Activated naive CD4-positive, alpha-beta T cell treated with anti-CD3 and anti-CD28 coated beads for 36 hours (primary cell): ENCODE results near the gene TMEM253. TPM values are rescaled to one million over a fixed set of nuclear protein-coding genes. Genes with fewer than 3 reads are reported as not detected.

Source experiments
- CTCF ChIA-PET: fragments of 350-600 bp; sonication (Branson Sonifier 250); formaldehyde crosslinking; loops from one replicate; lab custom pipeline; 2021; ENCODE audit warnings: antibody characterized with exemption; lab: Charles Lee
- DNase-seq: peaks from one replicate; pipeline ENCODE4 v3.0.0-alpha.2; 2020
- H3K27ac Mint-ChIP-seq: one replicate; pipeline ENCODE4 v1.8.0; 2021; ENCODE audit warnings: mild to moderate bottlenecking, mixed read lengths
- H3K27me3 Mint-ChIP-seq: one replicate; pipeline ENCODE4 v1.8.0; 2021; ENCODE audit warnings: low read depth, mixed read lengths
- H3K36me3 Mint-ChIP-seq: one replicate; pipeline ENCODE4 v1.8.0; 2021; ENCODE audit warnings: low read depth, mixed read lengths
- H3K4me1 Mint-ChIP-seq: one replicate; pipeline ENCODE4 v1.8.0; 2021; ENCODE audit warnings: low read depth, mixed read lengths
- H3K4me3 Mint-ChIP-seq: one replicate; pipeline ENCODE4 v1.8.0; 2021; ENCODE audit warnings: mild to moderate bottlenecking, moderate library complexity, mixed read lengths
- H3K9me3 Mint-ChIP-seq: one replicate; pipeline ENCODE4 v1.8.0; 2021; ENCODE audit warnings: mixed read lengths
- intact Hi-C: fragments of 100-400 bp; cut with micrococcal nuclease; formaldehyde crosslinking; loops from one replicate; pipeline ENCODE4 v1.15.1; 2023
- total RNA-seq, 2 experiments: library from RNA; stranded (reverse); gene quantifications; one replicate each; pipeline ENCODE4 v1.2.3, GENCODE V29; 2021

TMEM253 gene
- total RNA-seq, 2 experiments from 2014 or later: not detected

DNA sequence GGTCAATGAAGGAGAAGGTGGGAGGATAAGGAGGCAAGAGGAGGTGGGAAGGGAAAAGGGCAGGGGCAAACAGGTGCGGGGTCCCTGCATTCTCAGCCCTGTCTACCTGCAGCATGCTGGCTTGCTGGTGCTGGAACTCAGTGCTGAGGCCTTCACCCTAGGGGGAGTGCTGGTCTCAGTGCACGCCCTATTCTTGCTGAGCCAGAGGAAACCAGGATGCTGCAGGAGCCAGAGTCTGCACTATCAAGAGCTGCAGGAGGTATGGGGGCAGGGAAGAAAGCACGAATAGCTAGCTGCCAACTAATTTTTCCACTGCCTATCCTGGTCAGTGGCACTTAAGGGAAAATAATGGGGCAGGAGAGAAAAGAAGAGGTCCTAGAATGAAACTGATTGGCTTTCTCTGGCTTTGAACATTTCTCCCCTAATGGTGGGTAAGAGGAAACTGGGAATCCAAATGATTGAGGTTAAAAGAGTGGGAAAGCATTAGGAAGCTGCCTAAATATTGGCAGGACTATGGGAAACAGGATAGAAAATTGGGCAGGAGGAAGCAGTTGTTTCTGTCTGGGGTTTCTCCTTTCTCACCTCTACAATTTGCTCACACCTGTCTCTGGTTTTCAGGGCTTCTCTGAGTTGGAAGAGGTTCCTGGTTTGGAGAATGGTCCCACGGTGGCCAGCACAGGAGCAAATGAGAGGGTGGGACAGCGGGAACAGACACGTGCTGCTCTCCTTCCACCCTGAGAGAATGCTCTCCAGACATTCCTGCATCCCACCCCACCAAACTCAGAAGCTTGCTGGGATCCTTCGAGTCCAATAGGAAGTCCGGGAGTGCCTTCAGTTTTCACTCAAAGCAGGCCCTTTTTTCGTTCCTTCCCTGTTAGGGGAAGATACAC is 1.9 kb downstream of the TMEM253 start:
- DNase-seq: no peak
- H3K27ac Mint-ChIP-seq: peak overlapping the region; percentile 84
- H3K27me3 Mint-ChIP-seq: no peaks in the 10 kb centered on the region
- H3K9me3 Mint-ChIP-seq: no peaks in the 10 kb centered on the region
- no peaks in the 10 kb centered on the region for H3K36me3 Mint-ChIP-seq
- intact Hi-C loops: loop anchor here (1.0 to 5.0 kb wide), 4 partner anchors 167 to 640 kb away; partner anchors contain the start of genes HNRNPC, PIP4P1 and SUPT16H
- CTCF ChIA-PET: interaction anchor here (0.7 to 12.9 kb wide), 17 partner anchors 8 to 410 kb away, joined by 3 to 260 read pairs (median 5); partner anchors contain the start of gene ARHGEF40
- peaks cover 31% of the 10 kb centered on the region for H3K4me1 Mint-ChIP-seq
- peak overlapping the region; percentile 87 for H3K4me3 Mint-ChIP-seq

DNA sequence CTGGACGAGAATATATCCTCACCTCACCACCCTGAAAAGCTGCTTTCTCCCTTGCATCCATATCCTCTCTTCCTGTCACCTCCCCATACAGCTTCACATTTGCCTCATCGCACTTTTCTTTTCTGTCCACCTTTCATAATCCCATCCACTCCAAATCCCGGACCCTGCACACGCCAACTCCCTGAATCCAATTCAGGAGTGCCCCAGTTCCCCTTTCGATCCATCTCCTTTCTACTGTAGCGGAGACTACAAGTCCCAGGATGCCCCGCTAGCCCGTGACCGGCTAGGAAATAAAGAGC is 2.5 kb downstream of the TMEM253 start:
- intact Hi-C loops: loop anchor here (1.0 to 5.0 kb wide), 4 partner anchors 166 to 641 kb away; partner anchors contain the start of genes HNRNPC, PIP4P1 and SUPT16H
- DNase-seq: no peak
- H3K4me3 Mint-ChIP-seq: peak overlapping the region; percentile 87
- CTCF ChIA-PET: interaction anchor here (0.7 to 12.9 kb wide), 18 partner anchors 9 to 410 kb away, joined by 3 to 260 read pairs (median 5); partner anchors contain the start of gene ARHGEF40
- no peaks in the 10 kb centered on the region for H3K27me3 Mint-ChIP-seq
- no peaks in the 10 kb centered on the region for H3K9me3 Mint-ChIP-seq
- H3K27ac Mint-ChIP-seq: peak overlapping the region; percentile 84
- H3K4me1 Mint-ChIP-seq: peaks cover 31% of the 10 kb centered on the region
- no peaks in the 10 kb centered on the region for H3K36me3 Mint-ChIP-seq

DNA sequence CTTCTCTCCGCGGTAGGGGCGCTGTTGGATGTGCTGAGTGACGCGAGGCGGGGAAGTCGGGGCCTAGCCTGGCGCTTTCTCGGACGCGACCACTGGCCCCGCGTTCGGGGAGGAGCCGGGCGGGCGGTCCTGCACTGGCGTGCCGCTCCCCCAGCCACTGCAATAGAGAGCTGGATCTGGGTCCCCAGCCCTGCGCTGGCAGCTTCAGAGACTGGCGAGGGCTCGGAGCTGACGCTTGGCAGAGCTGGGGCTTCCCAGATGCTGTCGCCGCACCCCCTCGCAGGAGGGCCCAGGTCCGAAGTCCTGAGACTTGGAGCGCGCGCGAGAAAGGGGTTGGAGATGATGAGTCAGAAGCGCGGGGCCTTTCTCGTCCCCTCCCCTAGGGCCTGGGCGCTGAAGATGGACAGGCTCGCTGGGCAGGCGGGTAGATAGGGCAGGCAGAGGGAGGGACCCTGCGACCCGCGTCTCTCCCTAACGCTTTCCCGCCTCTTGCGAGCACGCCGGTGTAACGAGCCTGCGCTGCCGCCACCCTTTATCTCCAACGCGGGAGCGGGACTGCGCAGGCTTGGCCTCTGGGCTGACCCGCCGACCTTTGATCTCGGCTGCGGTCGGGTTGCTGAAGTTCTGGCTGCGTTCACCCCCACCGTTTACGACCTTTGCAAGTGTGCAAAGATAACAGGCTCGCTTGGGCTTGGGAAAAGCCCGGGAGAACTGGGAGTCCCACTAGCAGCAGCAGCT is 3.0 kb downstream of the TMEM253 start:
- Mint-ChIP-seq H3K27me3 (no peaks in the 10 kb centered on the region), H3K4me3 (peak overlapping the region; percentile 87), H3K9me3 (no peaks in the 10 kb centered on the region), H3K27ac (peak overlapping the region; percentile 84), H3K4me1 (peaks cover 29% of the 10 kb centered on the region), H3K36me3 (no peaks in the 10 kb centered on the region)
- DNase-seq: peak; percentile 98
- CTCF ChIA-PET: interaction anchor here (0.5 to 12.9 kb wide), 42 partner anchors 8 to 409 kb away, joined by 3 to 260 read pairs (median 4); partner anchors contain the start of genes ARHGEF40 and TOX4
- intact Hi-C loops: loop anchor here (1.0 to 5.0 kb wide), 15 partner anchors 8 to 642 kb away; partner anchors contain the start of genes CHD8, HNRNPC, METTL17 and NDRG2

GRCh38 chr14:21104448-21105060 is 3.7 kb downstream of the TMEM253 start:
- Mint-ChIP-seq H3K4me1 (peaks cover 25% of the 10 kb centered on the region), H3K9me3 (no peaks in the 10 kb centered on the region)
- CTCF ChIA-PET: interaction anchor here (0.5 to 12.9 kb wide), 48 partner anchors 10 to 373 kb away, joined by 3 to 260 read pairs (median 4); partner anchors contain the start of genes ARHGEF40 and TOX4

DNA sequence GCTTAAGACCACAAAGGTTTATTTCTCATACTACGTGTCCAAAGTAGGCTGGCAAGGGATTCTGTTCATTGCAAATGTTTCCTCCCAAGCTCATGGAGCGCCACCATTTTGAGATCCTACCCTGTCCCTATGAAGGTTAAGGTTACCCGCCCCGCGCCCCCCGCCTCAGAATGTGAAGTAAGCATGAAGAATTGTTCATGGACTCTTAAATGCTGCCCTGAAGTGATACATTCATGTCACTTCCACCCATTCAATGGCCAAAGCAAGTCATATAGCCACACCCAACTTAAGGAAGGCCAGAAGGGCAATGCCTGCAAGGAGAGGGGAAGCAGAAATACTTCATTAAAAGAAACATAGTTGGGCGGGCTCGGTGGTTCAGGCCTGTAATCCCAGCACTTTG is 4.2 kb downstream of the TMEM253 start:
- H3K4me1 Mint-ChIP-seq: peaks cover 30% of the 10 kb centered on the region
- peak overlapping the region; percentile 87 for H3K4me3 Mint-ChIP-seq
- H3K9me3 Mint-ChIP-seq: no peaks in the 10 kb centered on the region
- H3K36me3 Mint-ChIP-seq: no peaks in the 10 kb centered on the region
- H3K27ac Mint-ChIP-seq: no peak overlapping the region
- H3K27me3 Mint-ChIP-seq: no peaks in the 10 kb centered on the region
- no peak for DNase-seq
- intact Hi-C loops: loop anchor here (2.0 to 5.0 kb wide), 2 partner anchors 204 to 248 kb away; no protein-coding TSS in a partner anchor
- CTCF ChIA-PET: interaction anchor here (0.6 to 12.9 kb wide), 42 partner anchors 10 to 372 kb away, joined by 3 to 260 read pairs (median 4); partner anchors contain the start of genes ARHGEF40 and TOX4

More at GRCh38 chr14:21104448-21105060, 3.7 kb downstream of the TMEM253 start:
- no peaks in the 10 kb centered on the region for H3K27me3 Mint-ChIP-seq
- intact Hi-C loops: loop anchor here (1.0 to 5.0 kb wide), 13 partner anchors 8 to 642 kb away; partner anchors contain the start of genes CHD8, METTL17, NDRG2 and PIP4P1
- peak; percentile 82 for DNase-seq
- peak overlapping the region; percentile 87 for H3K4me3 Mint-ChIP-seq
- peak overlapping the region; percentile 84 for H3K27ac Mint-ChIP-seq
- H3K36me3 Mint-ChIP-seq: no peaks in the 10 kb centered on the region

DNA sequence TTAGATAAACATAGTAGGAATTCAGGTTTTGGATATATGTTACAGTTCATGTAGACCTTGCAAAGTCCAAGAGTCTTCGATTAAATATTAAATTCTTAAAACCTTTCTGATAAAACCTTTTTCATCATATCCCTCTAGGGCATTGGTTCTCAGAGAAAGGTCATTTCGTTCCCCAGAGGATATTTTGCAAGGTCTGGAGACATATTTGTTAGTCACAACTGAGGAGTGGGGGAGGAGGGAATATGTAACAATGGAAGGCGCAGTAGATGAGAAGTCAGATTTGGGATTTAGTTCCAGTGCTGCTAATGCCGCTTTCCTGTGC is 5.3 kb downstream of the TMEM253 start:
- Mint-ChIP-seq H3K4me1 (peaks cover 36% of the 10 kb centered on the region), H3K27ac (no peak overlapping the region), H3K4me3 (no peak overlapping the region), H3K27me3 (no peaks in the 10 kb centered on the region), H3K9me3 (no peaks in the 10 kb centered on the region), H3K36me3 (no peaks in the 10 kb centered on the region)
- CTCF ChIA-PET: interaction anchor here (0.6 to 12.9 kb wide), 11 partner anchors 9 to 135 kb away, joined by 3 to 260 read pairs (median 19); partner anchors contain the start of gene ARHGEF40
- no peak for DNase-seq
- intact Hi-C loops: loop anchor here (2.0 to 5.0 kb wide), 2 partner anchors 249 to 451 kb away; no protein-coding TSS in a partner anchor

DNA sequence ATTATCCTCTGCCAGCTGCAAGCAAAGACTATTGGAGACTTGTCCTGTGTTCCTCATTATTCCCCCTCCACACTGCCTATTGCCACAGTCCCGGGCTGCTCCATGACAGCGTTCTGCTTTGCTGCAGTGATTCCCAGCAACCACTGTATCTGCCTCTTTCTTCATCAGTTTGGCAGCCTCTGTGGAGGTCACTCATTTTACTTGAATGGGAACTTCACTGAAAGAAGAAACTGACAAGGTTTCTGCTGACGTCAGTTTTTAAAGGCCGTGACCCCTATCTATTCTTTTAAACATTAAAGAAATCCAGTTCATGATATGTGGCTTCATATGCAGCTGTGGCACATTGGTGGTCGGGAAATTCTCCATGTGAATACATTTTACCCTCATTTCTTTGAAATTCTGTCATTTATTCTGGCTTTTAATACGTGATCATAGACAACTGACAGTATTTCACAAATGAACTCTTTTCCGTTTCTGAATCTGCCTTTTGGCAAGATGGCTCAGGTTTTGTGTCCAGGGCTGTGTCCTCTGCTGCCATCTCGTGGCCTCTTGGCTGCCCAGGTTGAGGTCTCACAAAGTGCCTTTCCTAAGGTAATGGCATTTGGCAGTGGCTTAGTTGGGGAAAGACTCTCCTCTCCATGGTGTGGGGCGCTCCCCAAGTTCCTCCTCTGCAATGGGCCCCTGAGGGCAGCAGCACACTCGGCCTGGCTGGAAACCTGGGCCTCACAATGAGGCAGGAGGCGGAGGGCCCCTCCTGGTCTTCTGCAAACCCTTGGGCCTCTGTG is 5.8 kb downstream of the TMEM253 start:
- Mint-ChIP-seq H3K9me3 (no peaks in the 10 kb centered on the region), H3K27me3 (no peaks in the 10 kb centered on the region), H3K27ac (no peak overlapping the region), H3K36me3 (no peaks in the 10 kb centered on the region), H3K4me1 (peaks cover 36% of the 10 kb centered on the region), H3K4me3 (no peak overlapping the region)
- DNase-seq: peak; percentile 90
- CTCF ChIA-PET: interaction anchor here (0.9 to 12.9 kb wide), 7 partner anchors 9 to 102 kb away, joined by 3 to 260 read pairs (median 30); partner anchors contain the start of gene ARHGEF40
- intact Hi-C loops: loop anchor here (2.0 to 5.0 kb wide), 2 partner anchors 249 to 450 kb away; no protein-coding TSS in a partner anchor

- CTCF ChIA-PET: interaction anchor here (5.3 to 12.9 kb wide), 2 partner anchors 36 to 92 kb away, joined by 37 to 260 read pairs; partner anchors contain the start of gene ARHGEF40
- Mint-ChIP-seq H3K27ac (no peak overlapping the region), H3K4me1 (peaks cover 32% of the 10 kb centered on the region), H3K27me3 (no peaks in the 10 kb centered on the region), H3K36me3 (no peaks in the 10 kb centered on the region), H3K9me3 (no peaks in the 10 kb centered on the region), H3K4me3 (no peak overlapping the region)
- no peak for DNase-seq
- intact Hi-C loops: loop anchor here (2.0 to 5.0 kb wide), 2 partner anchors 250 to 449 kb away; no protein-coding TSS in a partner anchor
Observed at GRCh38 chr14:21107283-21107800, 6.5 kb downstream of the TMEM253 start.

GRCh38 chr14:21108791-21109190 is 7.9 kb downstream of the TMEM253 start:
- Mint-ChIP-seq H3K27ac (no peak overlapping the region), H3K9me3 (no peaks in the 10 kb centered on the region), H3K27me3 (no peaks in the 10 kb centered on the region), H3K4me1 (peaks cover 22% of the 10 kb centered on the region), H3K36me3 (no peaks in the 10 kb centered on the region), H3K4me3 (no peak overlapping the region)
- CTCF ChIA-PET: interaction anchor here (0.8 to 12.9 kb wide), 5 partner anchors 12 to 138 kb away, joined by 3 to 260 read pairs (median 9); no protein-coding TSS in a partner anchor
- DNase-seq: no peak
- intact Hi-C loops: loop anchor here (5.0 kb wide), 1 partner anchor 251 kb away; no protein-coding TSS in a partner anchor

DNA sequence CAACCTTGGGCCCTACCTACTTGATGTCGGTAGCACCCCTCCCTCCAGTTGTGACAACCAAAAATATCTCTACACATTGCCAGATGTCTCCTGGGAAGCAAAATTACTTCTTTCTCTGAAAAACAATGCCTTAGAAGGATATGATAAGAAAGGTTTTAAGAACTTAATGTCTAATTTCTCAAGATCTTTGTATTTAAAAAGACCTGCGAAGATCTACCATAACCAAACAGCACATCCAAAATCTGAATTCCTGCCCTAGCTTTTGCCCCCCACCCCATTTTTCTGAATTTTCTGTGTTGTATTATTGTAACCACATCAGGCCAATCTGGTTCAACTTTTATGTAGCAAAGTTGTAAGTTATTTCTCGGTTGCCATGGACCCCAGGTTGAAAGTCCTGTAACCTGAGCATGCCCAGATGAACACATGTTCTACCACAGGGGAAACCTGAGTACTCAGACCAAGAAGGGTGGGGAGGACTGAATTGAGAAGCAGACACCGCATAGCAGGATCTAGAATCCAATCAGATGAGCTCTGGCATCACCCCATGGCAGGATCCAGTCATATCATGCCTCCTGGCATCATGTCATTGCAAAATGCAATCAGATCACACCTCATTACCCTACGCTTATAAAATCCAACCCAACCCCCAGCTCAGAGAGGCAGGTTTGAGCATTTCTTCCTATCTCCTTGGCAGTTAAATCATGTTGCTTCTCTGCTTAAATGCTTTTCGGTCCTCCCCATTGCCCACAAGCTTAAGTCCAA is 8.7 kb downstream of the TMEM253 start:
- H3K27me3 Mint-ChIP-seq: no peaks in the 10 kb centered on the region
- no peak overlapping the region for H3K4me3 Mint-ChIP-seq
- no peaks in the 10 kb centered on the region for H3K36me3 Mint-ChIP-seq
- H3K4me1 Mint-ChIP-seq: peaks cover 21% of the 10 kb centered on the region
- no peaks in the 10 kb centered on the region for H3K9me3 Mint-ChIP-seq
- peak overlapping the region; percentile 7 for H3K27ac Mint-ChIP-seq
- DNase-seq: peak; percentile 71
- CTCF ChIA-PET: interaction anchor here (0.5 to 12.9 kb wide), 9 partner anchors 16 to 417 kb away, joined by 3 to 260 read pairs (median 4); no protein-coding TSS in a partner anchor
- intact Hi-C loops: loop anchor here (5.0 kb wide), 1 partner anchor 252 kb away; no protein-coding TSS in a partner anchor
